Fibroblast of lung (primary cell): ENCODE measurements around the gene BCAS3.

Source experiments
- CTCF ChIP-seq, 2 donors: IDR thresholded peaks in 1 of 2; conservative IDR thresholded peaks in 1 of 2; 1 replicate in 1 of 2; 2 replicates in 1 of 2; pipeline ENCODE4 v1.5.1; 2011 to 2012; ENCODE audit warnings: low read length in 2 of 2, control low read depth in 1 of 2, inconsistent platforms in 1 of 2, low read depth in 1 of 2, mild to moderate bottlenecking in 1 of 2
- EZH2 ChIP-seq: IDR thresholded peaks from 2 replicates; pipeline ENCODE4 v1.5.1; 2012; ENCODE audit warnings: low read length, control low read depth, mild to moderate bottlenecking; ENCODE audit errors: missing control alignments

GRCh38 chr17:60864708-60865005, 187.0 kb downstream of the BCAS3 start:
- no peak for TF ChIP-seq CTCF (conservative IDR thresholded peaks at IDR 0.05 in 1 of 2, IDR thresholded peaks at IDR 0.05 in 1 of 2; ENCODE audit: low read depth in 1 of 2, low read length in 2 of 2)
- no peak for TF ChIP-seq EZH2
